Esophagus (tissue), 2 donors: ENCODE results near the gene ADGRD1. TPM values are rescaled to one million over a fixed set of nuclear protein-coding genes. Genes with fewer than 3 reads are reported as not detected.

Experiments used
- H3K27ac ChIP-seq, 2 donors: one replicate each; pipeline ENCODE4 v1.5.1; 2013; ENCODE audit warnings: low read depth in 2 of 2, mild to moderate bottlenecking in 2 of 2, inconsistent platforms in 1 of 2, low read length in 1 of 2, moderate library complexity in 1 of 2
- H3K27me3 ChIP-seq, 2 donors: one replicate each; pipeline ENCODE4 v1.6.1; 2013; ENCODE audit warnings: low read length in 2 of 2, control low read depth in 1 of 2, mild to moderate bottlenecking in 1 of 2; ENCODE audit not compliant: insufficient read depth in 2 of 2, control insufficient read depth in 1 of 2
- H3K36me3 ChIP-seq, 2 donors: one replicate each; pipeline ENCODE4 v1.6.1; 2013; ENCODE audit warnings: low read length in 1 of 2; ENCODE audit not compliant: control insufficient read depth in 2 of 2, insufficient read depth in 2 of 2
- H3K4me1 ChIP-seq, 2 donors: one replicate each; pipeline ENCODE4 v1.6.1; 2013; ENCODE audit warnings: low read length in 1 of 2; ENCODE audit not compliant: control insufficient read depth in 2 of 2, insufficient read depth in 2 of 2
- H3K4me3 ChIP-seq, 2 donors: one replicate each; pipeline ENCODE4 v1.5.1; 2013; ENCODE audit warnings: low read length in 2 of 2, mild to moderate bottlenecking in 2 of 2, low read depth in 1 of 2, moderate library complexity in 1 of 2
- H3K9me3 ChIP-seq, 2 donors: one replicate each; pipeline ENCODE4 v1.6.1; 2013; ENCODE audit warnings: mild to moderate bottlenecking in 2 of 2, low read depth in 1 of 2, low read length in 1 of 2, moderate library complexity in 1 of 2; ENCODE audit not compliant: control insufficient read depth in 2 of 2, insufficient read depth in 1 of 2
- WGBS, 2 donors: extraction: QIAGEN DNeasy Blood & Tissue Kit; methylation state at CpG; one replicate each; pipeline ENCODE4 v1.1.7; 2013; 5-methylcytosine and 5-hydroxymethylcytosine counted together
- polyA plus RNA-seq, 2 donors: library from polyadenylated mRNA; stranded (reverse); fragments of 200-250 nt; gene quantifications; one replicate each; pipeline ENCODE4 v1.2.3, GENCODE V29; 2013
- donor health status: healthy with polysubstance abuse.
- donor health status: Bipolar disorder and iron deficiency.

Gene ADGRD1
- polyA plus RNA-seq, 2 donors: 2.1 to 2.9 TPM

GRCh38 chr12:131101703-131102492 is 148.2 kb downstream of the ADGRD1 start:
- Histone ChIP-seq H3K27me3 (no peaks in the 10 kb centered on the region), H3K9me3 (peaks cover 0 to 4% of the 10 kb centered on the region in 2 donors), H3K27ac (no peak overlapping the region)

GRCh38 chr12:131102493-131102931 is 148.8 kb downstream of the ADGRD1 start:
- Histone ChIP-seq H3K27me3 (no peaks in the 10 kb centered on the region), H3K27ac (no peak overlapping the region), H3K9me3 (peaks cover 0 to 4% of the 10 kb centered on the region in 2 donors), H3K4me1 (peaks cover 0 to 5% of the 10 kb centered on the region in 2 donors), H3K4me3 (no peak overlapping the region), H3K36me3 (no peaks in the 10 kb centered on the region)
- WGBS, 2 donors: 83 to 89% methylated on average over 10 of the region's 10 CpGs

More at GRCh38 chr12:131101703-131102492, 148.2 kb downstream of the ADGRD1 start:
- Histone ChIP-seq H3K4me1 (peaks cover 0 to 5% of the 10 kb centered on the region in 2 donors), H3K4me3 (no peak overlapping the region), H3K36me3 (no peaks in the 10 kb centered on the region)
- 81 to 84% methylated on average over 13 of the region's 13 CpGs for WGBS, 2 donors

GRCh38 chr12:131102991-131103668 is 149.4 kb downstream of the ADGRD1 start:
- no peaks in the 10 kb centered on the region for H3K36me3 ChIP-seq
- peaks cover 0 to 5% of the 10 kb centered on the region in 2 donors for H3K4me1 ChIP-seq
- H3K9me3 ChIP-seq: peaks cover 0 to 5% of the 10 kb centered on the region in 2 donors
- H3K27ac ChIP-seq: no peak overlapping the region
- 87 to 91% methylated on average over 19 of the region's 19 CpGs for WGBS, 2 donors
- H3K27me3 ChIP-seq: no peaks in the 10 kb centered on the region
- no peak overlapping the region for H3K4me3 ChIP-seq

GRCh38 chr12:131103669-131104462 is 150.2 kb downstream of the ADGRD1 start:
- no peaks in the 10 kb centered on the region for H3K36me3 ChIP-seq
- peaks cover 0 to 7% of the 10 kb centered on the region in 2 donors for H3K9me3 ChIP-seq
- H3K4me1 ChIP-seq: peaks cover 0 to 5% of the 10 kb centered on the region in 2 donors
- no peak overlapping the region for H3K4me3 ChIP-seq
- H3K27me3 ChIP-seq: no peaks in the 10 kb centered on the region
- H3K27ac ChIP-seq: no peak overlapping the region
- 77 to 79% methylated on average over 35 of the region's 35 CpGs for WGBS, 2 donors

GRCh38 chr12:131104463-131105350 is 151.0 kb downstream of the ADGRD1 start:
- Histone ChIP-seq H3K36me3 (no peaks in the 10 kb centered on the region), H3K9me3 (peaks cover 0 to 7% of the 10 kb centered on the region in 2 donors), H3K27me3 (no peaks in the 10 kb centered on the region), H3K27ac (no peak overlapping the region), H3K4me3 (no peak overlapping the region), H3K4me1 (peaks cover 0 to 5% of the 10 kb centered on the region in 2 donors)
- 36 to 37% methylated on average over 32 of the region's 32 CpGs for WGBS, 2 donors

GRCh38 chr12:131105351-131105735 is 151.6 kb downstream of the ADGRD1 start:
- no peaks in the 10 kb centered on the region for H3K36me3 ChIP-seq
- no peak overlapping the region for H3K4me3 ChIP-seq
- 90 to 92% methylated on average over 7 of the region's 7 CpGs for WGBS, 2 donors
- no peaks in the 10 kb centered on the region for H3K27me3 ChIP-seq
- peaks cover 0 to 5% of the 10 kb centered on the region in 2 donors for H3K4me1 ChIP-seq
- peaks cover 0 to 7% of the 10 kb centered on the region in 2 donors for H3K9me3 ChIP-seq
- no peak overlapping the region for H3K27ac ChIP-seq

- 78 to 82% methylated on average over 27 of the region's 27 CpGs for WGBS, 2 donors
- Histone ChIP-seq H3K9me3 (peaks cover 0 to 7% of the 10 kb centered on the region in 2 donors), H3K36me3 (no peaks in the 10 kb centered on the region), H3K4me1 (peaks cover 0 to 5% of the 10 kb centered on the region in 2 donors), H3K4me3 (no peak overlapping the region), H3K27ac (no peak overlapping the region), H3K27me3 (no peaks in the 10 kb centered on the region)
Measured at GRCh38 chr12:131105736-131106348, 152.1 kb downstream of the ADGRD1 start.

- H3K9me3 ChIP-seq: peaks cover 0 to 7% of the 10 kb centered on the region in 2 donors
- WGBS, 2 donors: 86 to 87% methylated on average over 6 of the region's 6 CpGs
- no peaks in the 10 kb centered on the region for H3K36me3 ChIP-seq
- no peaks in the 10 kb centered on the region for H3K27me3 ChIP-seq
- H3K4me3 ChIP-seq: no peak overlapping the region
- H3K4me1 ChIP-seq: peaks cover 0 to 5% of the 10 kb centered on the region in 2 donors
- H3K27ac ChIP-seq: no peak overlapping the region
Measured at GRCh38 chr12:131106349-131106941, 152.7 kb downstream of the ADGRD1 start.
